Spleen (tissue), 7 donors: ENCODE measurements around the gene MCL1.

Experiments used
- CTCF ChIP-seq, 11 experiments: fragments of 200-600 bp in 7 of 11; fragments of 450-650 bp in 4 of 11; sonication (generic) in 4 of 11; IDR thresholded peaks in 8 of 11; conservative IDR thresholded peaks in 3 of 11; 1 replicate in 7 of 11; 2 replicates in 4 of 11; pipeline versions ENCODE4 v1.4.0 to v1.8.0; 2016 to 2021; ENCODE audit warnings: antibody characterized with exemption in 11 of 11, inconsistent platforms in 4 of 11, mild to moderate bottlenecking in 1 of 11
- POLR2A ChIP-seq, 3 donors: fragments of 450-650 bp; IDR thresholded peaks; one replicate each; pipeline ENCODE4 v1.5.1; 2017; ENCODE audit warnings: antibody characterized with exemption in 3 of 3, mild to moderate bottlenecking in 1 of 3
- POLR2AphosphoS5 ChIP-seq, 3 donors: sonication (generic); formaldehyde crosslinking; IDR thresholded peaks; one replicate each; pipeline ENCODE4 v1.5.1; 2017; ENCODE audit warnings: antibody characterized with exemption in 3 of 3
- donor health status: DM: no; HTN: no; CAD: no; lungs with moderate emphysema.
- donor health status: DM: no; HTN: no; CAD: no.
- donor health status: DM: no; HTN: no; CAD: no.

GRCh38 chr1:150563340-150564038 lies 15.9 kb downstream of the MCL1 start:
- TF ChIP-seq CTCF (IDR thresholded peaks at IDR 0.05 in 8 of 11, conservative IDR thresholded peaks at IDR 0.05 in 3 of 11) (peak in 2 of 11 experiments; percentile 7 to 23), POLR2AphosphoS5 (IDR thresholded peaks at IDR 0.05) (peak in 2 of 3 donors; percentile 12 to 42), POLR2A (IDR thresholded peaks at IDR 0.05) (no peak)
